ENCODE results near the gene SORCS2.

SORCS2 gene

DNA sequence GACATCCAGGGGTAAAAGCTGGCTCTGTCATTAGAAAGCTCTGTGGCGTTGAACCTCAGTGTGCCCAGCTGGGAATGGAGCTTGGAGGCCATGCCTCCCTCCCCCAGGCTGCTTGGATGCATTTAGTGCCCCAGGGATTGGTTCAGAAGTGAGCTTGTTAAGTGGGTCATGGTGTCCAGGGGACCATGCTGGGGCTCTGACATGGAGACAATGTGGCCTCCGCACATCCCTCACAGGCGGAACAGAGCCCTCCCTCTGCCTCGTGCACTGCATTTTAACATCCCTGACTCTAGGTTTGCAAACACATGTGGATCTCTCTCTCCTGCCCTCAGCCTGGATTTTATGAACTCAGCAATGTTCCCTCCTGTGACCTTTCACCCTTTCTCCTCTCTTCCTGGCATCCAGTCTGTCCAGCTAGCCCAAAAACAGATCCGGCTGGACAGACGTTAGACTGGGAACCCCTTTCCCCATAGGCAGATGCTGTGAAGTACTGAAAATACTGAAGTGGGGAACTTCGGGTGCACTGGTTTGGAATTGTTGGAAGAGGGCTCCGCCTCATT, 81.5 kb downstream of the SORCS2 start:
- TF ChIP-seq GATA2 (IDR thresholded peaks at IDR 0.05; ENCODE audit: low read depth, low read length) (no peak), GATA3 (IDR thresholded peaks at IDR 0.05; ENCODE audit: low read depth, low read length) (no peak)

DNA sequence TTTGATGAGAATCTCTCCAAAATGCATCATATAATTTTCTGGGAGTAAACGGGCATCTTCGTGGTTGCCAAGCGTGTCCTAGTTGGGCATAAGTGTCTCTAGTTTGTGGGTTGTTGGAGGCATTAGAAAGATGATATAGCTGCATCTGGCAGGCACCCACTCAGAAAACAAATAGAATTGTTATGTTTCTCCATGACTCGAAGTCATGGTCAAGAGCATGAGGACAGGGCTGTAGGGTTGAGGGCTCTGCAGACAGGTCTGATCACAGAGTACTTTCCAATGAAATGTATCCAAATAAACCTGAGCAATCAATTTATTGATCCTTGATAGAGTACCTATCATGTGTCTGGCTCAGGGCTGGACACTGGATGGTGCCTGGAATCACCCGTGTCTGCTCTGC, 82.7 kb downstream of the SORCS2 start:
- TF ChIP-seq GATA3 (IDR thresholded peaks at IDR 0.05; ENCODE audit: low read depth, low read length) (no peak), GATA2 (IDR thresholded peaks at IDR 0.05; ENCODE audit: low read depth, low read length) (no peak)

DNA sequence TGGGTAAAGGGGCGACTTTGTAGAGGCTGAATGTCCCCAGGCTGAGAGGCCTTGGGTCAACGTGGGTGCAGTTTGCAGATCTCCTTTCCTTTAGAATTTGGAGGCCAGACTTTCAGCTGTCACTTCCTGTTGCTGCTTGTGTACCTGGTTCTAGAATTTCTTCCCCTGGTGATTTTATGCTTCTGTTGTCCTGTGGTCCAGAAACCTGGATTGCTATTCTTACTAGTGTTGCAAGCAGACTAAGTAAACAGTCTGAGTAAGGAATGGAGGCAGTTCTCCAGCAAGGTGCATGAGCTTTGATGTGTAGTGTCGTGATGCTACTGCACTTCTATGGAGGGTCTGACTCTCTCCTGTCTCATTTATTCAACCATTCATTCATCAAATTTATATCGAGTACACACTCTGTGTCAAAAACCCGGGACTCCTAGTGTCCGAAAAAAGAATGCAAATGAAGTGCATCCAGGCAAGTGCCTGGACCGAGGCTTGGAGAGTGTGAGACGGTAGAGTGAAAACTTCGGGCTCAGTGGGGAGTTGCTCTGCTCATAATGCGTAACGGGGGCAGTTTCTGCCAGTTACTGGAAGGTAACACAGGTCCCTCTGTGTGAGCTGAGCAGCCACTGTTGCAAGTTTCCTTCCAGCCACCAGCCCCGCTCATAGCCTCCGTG, 83.3 kb downstream of the SORCS2 start:
- TF ChIP-seq GATA2 (IDR thresholded peaks at IDR 0.05; ENCODE audit: low read depth, low read length) (no peak), GATA3 (IDR thresholded peaks at IDR 0.05; ENCODE audit: low read depth, low read length) (no peak)

DNA sequence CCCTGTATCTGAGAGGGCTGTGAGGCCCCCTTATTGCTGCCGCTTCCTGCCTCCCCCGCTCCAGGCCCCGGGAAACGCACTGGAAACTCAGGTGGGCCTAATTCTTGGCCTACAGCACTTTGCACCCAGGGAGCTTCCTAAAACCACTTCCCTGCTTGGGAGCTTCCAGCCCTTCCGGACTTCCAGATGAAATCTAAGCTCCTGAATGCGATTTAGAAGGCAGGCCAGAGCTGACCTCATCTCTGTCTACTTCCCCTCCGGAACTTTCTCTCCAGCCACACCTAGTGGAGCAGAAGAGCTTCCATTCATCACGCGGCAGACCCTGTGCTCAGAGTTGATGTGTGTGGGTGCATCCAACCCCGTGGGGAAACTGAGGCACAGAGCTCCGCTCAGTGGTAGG, 84.2 kb downstream of the SORCS2 start:
- TF ChIP-seq GATA3 (IDR thresholded peaks at IDR 0.05; ENCODE audit: low read depth, low read length): no peak
- no peak for TF ChIP-seq GATA2 (IDR thresholded peaks at IDR 0.05; ENCODE audit: low read depth, low read length)

- TF ChIP-seq GATA3 (IDR thresholded peaks at IDR 0.05; ENCODE audit: low read depth, low read length) (no peak), GATA2 (IDR thresholded peaks at IDR 0.05; ENCODE audit: low read depth, low read length) (no peak)
Measured at GRCh38 chr4:7278071-7278765, 85.9 kb downstream of the SORCS2 start.

- TF ChIP-seq GATA2 (IDR thresholded peaks at IDR 0.05; ENCODE audit: low read depth, low read length) (no peak), GATA3 (IDR thresholded peaks at IDR 0.05; ENCODE audit: low read depth, low read length) (no peak)
Measured at GRCh38 chr4:7278981-7279380, 86.6 kb downstream of the SORCS2 start.

- TF ChIP-seq GATA3 (IDR thresholded peaks at IDR 0.05; ENCODE audit: low read depth, low read length): no peak
- TF ChIP-seq GATA2 (IDR thresholded peaks at IDR 0.05; ENCODE audit: low read depth, low read length): no peak
Measured at GRCh38 chr4:7279902-7280301, 87.6 kb downstream of the SORCS2 start.

DNA sequence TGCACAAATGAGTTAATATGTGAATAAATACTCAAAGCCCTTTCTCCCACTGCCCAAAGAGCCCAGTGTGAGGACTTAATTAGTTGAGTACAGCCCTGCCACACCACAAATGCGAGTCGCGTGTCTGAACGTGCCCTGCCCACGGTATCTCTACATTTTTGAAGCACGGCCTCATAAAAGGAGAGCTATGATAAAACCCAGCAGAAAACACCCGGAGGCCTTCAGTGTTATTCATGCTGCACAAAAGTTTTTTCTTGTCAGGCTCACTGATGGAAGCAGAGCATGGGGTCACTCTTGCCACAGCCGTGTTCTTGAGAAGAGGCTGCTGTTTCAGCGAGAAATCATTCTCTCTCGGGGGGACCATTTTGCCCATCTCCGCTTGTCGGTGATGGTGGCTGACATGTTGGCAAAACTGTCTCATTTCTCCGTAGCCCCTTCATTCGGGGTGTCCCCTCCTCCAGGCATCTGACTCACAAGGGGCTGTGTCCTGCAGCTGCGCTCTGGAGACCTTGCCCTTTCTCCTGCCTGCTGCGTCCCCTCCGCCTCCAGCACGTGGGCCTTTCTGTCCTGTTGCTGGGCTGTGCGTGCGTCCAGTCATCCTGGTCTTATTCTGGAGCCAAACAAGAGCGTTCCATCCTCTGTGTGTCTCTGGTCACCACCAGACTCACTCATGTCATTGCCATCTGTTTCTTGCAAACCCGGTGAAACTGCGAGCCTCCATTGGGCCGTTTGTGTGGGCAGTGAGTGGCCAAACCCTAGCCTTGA, 88.8 kb downstream of the SORCS2 start:
- TF ChIP-seq GATA2 (IDR thresholded peaks at IDR 0.05; ENCODE audit: low read depth, low read length) (no peak), GATA3 (IDR thresholded peaks at IDR 0.05; ENCODE audit: low read depth, low read length) (no peak)

GRCh38 chr4:7281691-7282665, 89.6 kb downstream of the SORCS2 start:
- TF ChIP-seq GATA2 (IDR thresholded peaks at IDR 0.05; ENCODE audit: low read depth, low read length) (peak; percentile 97), GATA3 (IDR thresholded peaks at IDR 0.05; ENCODE audit: low read depth, low read length) (no peak; the same call in 1 of the 2 replicates)

DNA sequence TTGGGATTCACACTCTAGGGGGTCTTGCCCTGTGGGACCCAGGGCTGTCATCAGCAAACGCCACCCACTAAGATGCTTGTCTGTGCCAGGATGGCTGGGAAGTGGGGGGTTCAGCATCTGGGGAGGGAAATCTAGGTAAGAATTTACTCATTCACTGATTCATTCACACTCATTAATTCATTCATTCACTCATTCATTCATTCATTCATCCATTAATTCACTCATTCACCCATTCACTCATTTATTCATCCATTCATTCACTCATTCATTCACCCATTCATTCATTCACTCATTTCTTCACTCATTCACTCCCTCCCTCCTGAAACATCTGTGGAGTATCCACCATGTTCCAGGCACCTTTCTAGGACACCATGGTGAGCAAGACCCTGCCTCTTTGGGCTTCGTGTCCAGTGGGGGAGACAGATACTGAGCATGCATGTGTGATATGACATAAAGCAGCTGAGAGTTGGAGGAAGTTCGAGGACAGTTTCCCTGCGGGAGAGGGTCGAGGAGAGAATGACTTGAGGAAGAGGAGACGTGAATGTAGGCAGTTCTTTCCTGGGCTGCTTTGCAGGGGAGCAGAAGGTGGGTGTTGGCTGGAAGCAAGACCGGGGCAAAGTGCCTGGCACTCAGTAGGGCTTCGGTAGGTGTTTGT, 90.6 kb downstream of the SORCS2 start:
- TF ChIP-seq GATA2 (IDR thresholded peaks at IDR 0.05; ENCODE audit: low read depth, low read length): no peak
- no peak for TF ChIP-seq GATA3 (IDR thresholded peaks at IDR 0.05; ENCODE audit: low read depth, low read length)

DNA sequence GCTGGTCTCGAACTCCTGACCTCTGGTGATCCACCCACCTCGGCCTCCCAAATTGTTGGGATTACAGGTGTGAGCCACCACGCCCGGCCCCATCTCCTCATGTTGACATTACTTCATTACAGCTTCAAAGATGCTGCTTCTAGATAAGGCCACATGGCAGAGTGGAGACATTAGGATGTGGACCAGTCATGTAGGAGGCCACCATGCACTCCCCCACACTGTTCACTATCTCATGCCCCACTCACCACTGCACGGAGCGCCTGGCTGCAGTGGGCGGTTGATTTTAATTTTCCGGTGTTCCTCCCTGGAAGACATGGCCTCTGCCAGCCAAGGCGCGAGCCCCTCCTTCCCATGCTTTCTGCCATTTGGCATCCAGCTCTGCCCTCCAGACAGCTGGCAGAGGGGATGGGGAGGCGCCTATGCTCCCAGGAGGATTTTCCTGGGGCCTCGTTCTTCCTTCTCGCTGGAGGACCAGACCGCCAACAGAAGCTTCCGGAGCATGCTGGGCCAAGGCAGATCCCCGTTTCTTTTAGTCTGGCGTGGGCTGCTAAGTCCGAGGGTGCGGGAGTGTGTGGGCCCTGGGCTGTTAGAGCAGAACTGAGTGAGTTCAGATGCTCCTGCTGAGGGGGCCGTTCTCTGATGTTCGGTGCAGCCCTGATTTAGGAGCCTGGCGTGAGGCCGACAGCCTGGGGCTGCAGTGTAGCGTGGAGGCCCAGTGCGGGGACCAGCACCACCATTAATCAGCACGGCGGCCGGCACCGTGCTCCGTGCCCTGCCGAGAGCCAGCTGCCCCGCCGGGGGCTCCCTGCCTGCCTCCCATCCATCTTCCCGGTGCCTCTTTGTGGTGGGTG, 93.1 kb downstream of the SORCS2 start:
- TF ChIP-seq GATA3 (IDR thresholded peaks at IDR 0.05; ENCODE audit: low read depth, low read length): no peak
- TF ChIP-seq GATA2 (IDR thresholded peaks at IDR 0.05; ENCODE audit: low read depth, low read length): no peak

DNA sequence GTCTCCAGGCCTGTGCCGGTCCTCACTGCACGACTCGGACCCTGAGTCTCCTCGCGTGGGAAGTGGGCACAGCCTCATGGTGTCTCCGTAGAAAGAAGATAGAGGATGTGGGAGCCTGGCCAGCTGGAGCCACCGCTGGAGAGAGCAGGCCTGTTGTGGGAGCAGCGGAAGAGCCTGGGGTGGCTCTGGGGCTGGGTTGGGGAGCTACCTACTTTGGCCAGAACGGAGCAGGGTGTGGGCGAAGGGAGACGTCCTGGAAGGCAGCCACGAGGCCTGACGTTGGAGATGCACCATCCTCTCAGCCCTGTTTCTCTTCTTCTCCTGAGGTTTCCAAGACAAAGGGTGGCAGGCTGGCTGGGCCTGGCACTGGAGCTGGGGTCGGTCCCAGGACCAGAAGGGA, 93.8 kb downstream of the SORCS2 start:
- TF ChIP-seq GATA3 (IDR thresholded peaks at IDR 0.05; ENCODE audit: low read depth, low read length) (no peak), GATA2 (IDR thresholded peaks at IDR 0.05; ENCODE audit: low read depth, low read length) (no peak)

All from SH-SY5Y (cell line).